GM12878 (cell line): ENCODE results near the gene DENND1C. TPM values are rescaled to one million over a fixed set of nuclear protein-coding genes. Genes with fewer than 3 reads are reported as not detected.

ENCODE experiments used
- ATAC-seq: fragments of 200-7000 bp; cut with Tn5 transposase; 3 replicates; pipeline ENCODE4 v1.9.1; 2020; ENCODE audit warnings: mild to moderate bottlenecking, moderate library complexity
- BruUV-seq: library from RNA; stranded (reverse); fragments of 400-500 nt; replicated peaks from 2 replicates; lab custom pipeline; 2021; lab: Mats Ljungman, UMichigan
- CTCF ChIA-PET: fragments of 300-600 bp; sonication (Branson Sonifier 250); formaldehyde crosslinking; extraction: SDS; loops from one replicate; lab custom pipeline; 2021; ENCODE audit warnings: inconsistent platforms; lab: Yijun Ruan, JAX
- POLR2A ChIA-PET: fragments of 350-600 bp; formaldehyde crosslinking; extraction: SDS; loops from one replicate; lab custom pipeline; 2021; ENCODE audit warnings: inconsistent platforms; lab: Charles Lee
- RAD21 ChIA-PET: fragments of 300-600 bp; sonication (Branson Sonifier 250); formaldehyde crosslinking; loops from one replicate; lab custom pipeline; 2023; ENCODE audit warnings: antibody characterized with exemption; ENCODE audit not compliant: unreplicated experiment; lab: Charles Lee
- SMC1A ChIA-PET: fragments of 300-600 bp; sonication (Branson Sonifier 250); formaldehyde crosslinking; loops from one replicate; lab custom pipeline; 2023; ENCODE audit not compliant: unreplicated experiment, uncharacterized antibody; lab: Charles Lee
- DNase-seq: peaks from one replicate; pipeline ENCODE4 v3.0.0-alpha.2; 2011; ENCODE audit warnings: low read depth, low spot score
- FAIRE-seq: peaks from 3 replicates; lab custom pipeline; 2011; peaks lifted over from hg19 to GRCh38; lab: Jason Lieb, UNC
- H2AFZ ChIP-seq: 2 replicates; pipeline ENCODE4 v1.6.0; 2011; ENCODE audit warnings: low read depth, low read length, control low read depth; ENCODE audit not compliant: control insufficient read depth
- H3K27ac ChIP-seq: 2 replicates; pipeline ENCODE4 v1.5.1; 2011; ENCODE audit warnings: control low read depth; ENCODE audit not compliant: control insufficient read depth, insufficient read depth
- H3K27me3 ChIP-seq, 2 experiments: replicated peaks in 1 of 2; 2 replicates each; pipeline versions ENCODE4 v1.6.0 to v1.6.1; 2011; ENCODE audit warnings: low read length in 1 of 2; ENCODE audit not compliant: control insufficient read depth in 2 of 2, insufficient read depth in 2 of 2
- H3K36me3 ChIP-seq, 2 experiments: 2 replicates each; pipeline ENCODE4 v1.5.1; 2011; ENCODE audit warnings: low read length in 1 of 2; ENCODE audit not compliant: control insufficient read depth in 2 of 2, insufficient read depth in 2 of 2
- H3K4me1 ChIP-seq: 2 replicates; pipeline ENCODE4 v1.6.1; 2011; ENCODE audit warnings: mild to moderate bottlenecking, low read length, moderate library complexity, mixed read lengths; ENCODE audit not compliant: control insufficient read depth, insufficient read depth
- H3K4me2 ChIP-seq: 2 replicates; pipeline ENCODE4 v1.6.0; 2011; ENCODE audit warnings: control low read depth; ENCODE audit not compliant: control insufficient read depth, insufficient read depth
- H3K4me3 ChIP-seq: fragments of 200-600 bp; sonication (generic); 2 replicates; pipeline ENCODE4 v1.5.1; 2016
- H3K79me2 ChIP-seq: 2 replicates; pipeline ENCODE4 v1.6.0; 2011; ENCODE audit warnings: low read length; ENCODE audit not compliant: control insufficient read depth, insufficient read depth
- H3K9ac ChIP-seq: 2 replicates; pipeline ENCODE4 v1.8.0; 2011; ENCODE audit warnings: low read length, control low read depth, mixed read lengths; ENCODE audit not compliant: control insufficient read depth, insufficient read depth
- H3K9me3 ChIP-seq: replicated peaks from 3 replicates; pipeline ENCODE4 v1.5.1; 2011; ENCODE audit warnings: mild to moderate bottlenecking, low read length; ENCODE audit not compliant: control insufficient read depth, insufficient read depth
- H4K20me1 ChIP-seq: 2 replicates; pipeline ENCODE4 v1.6.0; 2011; ENCODE audit not compliant: control insufficient read depth, insufficient read depth
- ASH2L ChIP-seq: fragments of 300-600, 200-600 bp; sonication (generic); IDR thresholded peaks from 2 replicates; pipeline ENCODE4 v1.6.1; 2017; ENCODE audit warnings: low read depth, mild to moderate bottlenecking, borderline replicate concordance
- CHD4 ChIP-seq: fragments of 200-600 bp; sonication (generic); IDR thresholded peaks from 2 replicates; pipeline ENCODE4 v1.6.1; 2016; ENCODE audit warnings: mild to moderate bottlenecking
- FOXM1 ChIP-seq: IDR thresholded peaks from 2 replicates; pipeline ENCODE4 v1.6.1; 2012; ENCODE audit warnings: low read depth, mild to moderate bottlenecking, inconsistent platforms, low read length, moderate library complexity
- KLF5 ChIP-seq: fragments of 450-650 bp; IDR thresholded peaks from 2 replicates; pipeline ENCODE4 v1.6.1; 2014; ENCODE audit warnings: mild to moderate bottlenecking; ENCODE audit not compliant: partially characterized antibody
- PBX3 ChIP-seq: IDR thresholded peaks from 2 replicates; pipeline ENCODE4 v1.6.1; 2011; ENCODE audit warnings: mild to moderate bottlenecking, low read depth, low read length, moderate library complexity; ENCODE audit not compliant: insufficient replicate concordance
- POU2F2 ChIP-seq: IDR thresholded peaks from 3 replicates; pipeline ENCODE4 v1.6.1; 2011; ENCODE audit warnings: low read depth, mild to moderate bottlenecking, low read length, borderline replicate concordance
- RAD51 ChIP-seq: fragments of 450-650 bp; IDR thresholded peaks from 2 replicates; pipeline ENCODE4 v1.6.1; 2016; ENCODE audit warnings: moderate library complexity, mild to moderate bottlenecking, inconsistent platforms
- SRF ChIP-seq, 2 experiments: IDR thresholded peaks; 2 replicates each; pipeline ENCODE4 v1.6.1; 2011; ENCODE audit warnings: low read depth in 2 of 2, low read length in 2 of 2, mild to moderate bottlenecking in 1 of 2, moderate library complexity in 1 of 2
- STAT1 ChIP-seq: fragments of 450-650 bp; conservative IDR thresholded peaks from 2 replicates; pipeline ENCODE4 v1.6.1; 2014; ENCODE audit warnings: antibody characterized with exemption, mild to moderate bottlenecking
- SUPT20H ChIP-seq: IDR thresholded peaks from 2 replicates; pipeline ENCODE4 v1.6.1; 2011; ENCODE audit warnings: low read depth, mild to moderate bottlenecking, low read length, moderate library complexity, borderline replicate concordance; ENCODE audit not compliant: control insufficient read depth
- ZBED1 ChIP-seq: IDR thresholded peaks from 2 replicates; pipeline ENCODE4 v1.6.1; 2016; ENCODE audit warnings: borderline replicate concordance
- ZZZ3 ChIP-seq: IDR thresholded peaks from 2 replicates; pipeline ENCODE4 v1.6.1; 2011; ENCODE audit warnings: low read depth; ENCODE audit not compliant: control insufficient read depth, insufficient read length
- WGBS: methylation state at CpG from one replicate; pipeline ENCODE4 v1.1.6; 2016; ENCODE audit warnings: low lambda C conversion rate; ENCODE audit not compliant: insufficient replicate concordance, insufficient coverage; ENCODE audit errors: missing lambda C conversion rate; 5-methylcytosine and 5-hydroxymethylcytosine counted together
- in situ Hi-C: fragments of 300-500 bp; cut with MboI; formaldehyde crosslinking; loops from 9 replicates; pipeline ENCODE4 v1.14.3; 2018; ENCODE audit warnings: mixed read lengths
- intact Hi-C: fragments of 100-400 bp; cut with micrococcal nuclease; formaldehyde crosslinking; loops from one replicate; pipeline ENCODE4 v1.14.2; 2022; ENCODE audit not compliant: unreplicated experiment
- polyA plus RNA-seq, 11 experiments: library from polyadenylated mRNA; depleted of rRNA in 4 of 11; unstranded in 6 of 11; stranded (reverse) in 5 of 11; fragments of >200 nt; fragmentation: Nextera tagmentation in 4 of 11; fragmentation: Illumina TruSeq in 1 of 11; extraction: Ambion mirVana in 4 of 11; extraction: Trizol in 1 of 11; gene quantifications; 1 replicate in 1 of 11; 2 replicates in 10 of 11; pipeline versions ENCODE4 v1.2.1 to v1.2.3, GENCODE V29; 2011 to 2016; ENCODE audit warnings: inconsistent platforms in 2 of 11, missing spikeins in 2 of 11, low read depth in 1 of 11
- total RNA-seq, 4 experiments: library from RNA; depleted of rRNA in 3 of 4; stranded (reverse); fragments of >200 nt in 3 of 4; fragmentation: Illumina TruSeq in 1 of 4; extraction: Trizol in 1 of 4; gene quantifications; 2 replicates each; pipeline versions ENCODE4 v1.2.1 to v1.2.3, GENCODE V29; 2013 to 2021
- TF ChIP-seq, protein P1 (sequence below): fragments of 450-650 bp; IDR thresholded peaks from 2 replicates; pipeline ENCODE4 v1.6.1; 2017; ENCODE audit warnings: mild to moderate bottlenecking, moderate library complexity
- TF ChIP-seq, protein P2 (sequence below): fragments of 450-650 bp; IDR thresholded peaks from 2 replicates; pipeline ENCODE4 v1.6.1; 2018; ENCODE audit warnings: borderline replicate concordance, mild to moderate bottlenecking; ENCODE audit not compliant: partially characterized antibody
- TF ChIP-seq, protein P3 (sequence below): IDR thresholded peaks from 2 replicates; pipeline ENCODE4 v1.6.1; 2011; ENCODE audit warnings: borderline replicate concordance, low read depth, mild to moderate bottlenecking, moderate library complexity, low read length; ENCODE audit not compliant: insufficient read depth, poor library complexity, severe bottlenecking

The DENND1C gene
- total and polyA plus RNA-seq, 10 of the 15 experiments (the other 5 are each of a cell fraction or from before 2014, with no cell fraction given) = 2.4 to 54.3 (median 32.7) TPM

- peaks cover 8 to 17% of the 10 kb centered on the region in 2 experiments; a peak in 3 of 4 replicates for H3K36me3 ChIP-seq
- no peak overlapping the region for H2AFZ ChIP-seq
- no peak overlapping the region for H3K4me3 ChIP-seq
- H3K4me1 ChIP-seq = peaks cover 10% of the 10 kb centered on the region
- no peaks in the 10 kb centered on the region for H3K27me3 ChIP-seq
- peaks cover 16% of the 10 kb centered on the region for H3K79me2 ChIP-seq
- H3K9ac ChIP-seq = no peak overlapping the region
- no peak for ATAC-seq
- ChIA-PET SMC1A (no interaction called here), CTCF (no interaction called here), POLR2A (interaction anchor here (0.6 to 1.0 kb wide), 2 partner anchors 11 to 50 kb away, joined by 4 read pairs; no protein-coding TSS in a partner anchor), RAD21 (no interaction called here)
- BruUV-seq = no TSS peak
- no peak overlapping the region for H3K4me2 ChIP-seq
- FAIRE-seq = no peak
- no peaks in the 10 kb centered on the region; the same call in 2 of the 3 replicates for H3K9me3 ChIP-seq
- no peak overlapping the region for H3K27ac ChIP-seq
- 92% methylated on average over 13 of the region's 13 CpGs for WGBS
- H4K20me1 ChIP-seq = no peaks in the 10 kb centered on the region
- in situ Hi-C loops = no loop called here
- intact Hi-C loops = no loop called here
- no peak for DNase-seq
- TF ChIP-seq FOXM1 (no peak), KLF5 (no peak), STAT1 (no peak), POU2F2 (no peak), ZBED1 (no peak), SRF (IDR thresholded peaks at IDR 0.05; ENCODE audit: low read depth in 2 of 2, low read length in 2 of 2) (no peak), RAD51 (no peak), ZZZ3 (no peak), PBX3 (no peak), SUPT20H (no peak), ASH2L (no peak), CHD4 (no peak)
- TF ChIP-seq, protein P1, sequence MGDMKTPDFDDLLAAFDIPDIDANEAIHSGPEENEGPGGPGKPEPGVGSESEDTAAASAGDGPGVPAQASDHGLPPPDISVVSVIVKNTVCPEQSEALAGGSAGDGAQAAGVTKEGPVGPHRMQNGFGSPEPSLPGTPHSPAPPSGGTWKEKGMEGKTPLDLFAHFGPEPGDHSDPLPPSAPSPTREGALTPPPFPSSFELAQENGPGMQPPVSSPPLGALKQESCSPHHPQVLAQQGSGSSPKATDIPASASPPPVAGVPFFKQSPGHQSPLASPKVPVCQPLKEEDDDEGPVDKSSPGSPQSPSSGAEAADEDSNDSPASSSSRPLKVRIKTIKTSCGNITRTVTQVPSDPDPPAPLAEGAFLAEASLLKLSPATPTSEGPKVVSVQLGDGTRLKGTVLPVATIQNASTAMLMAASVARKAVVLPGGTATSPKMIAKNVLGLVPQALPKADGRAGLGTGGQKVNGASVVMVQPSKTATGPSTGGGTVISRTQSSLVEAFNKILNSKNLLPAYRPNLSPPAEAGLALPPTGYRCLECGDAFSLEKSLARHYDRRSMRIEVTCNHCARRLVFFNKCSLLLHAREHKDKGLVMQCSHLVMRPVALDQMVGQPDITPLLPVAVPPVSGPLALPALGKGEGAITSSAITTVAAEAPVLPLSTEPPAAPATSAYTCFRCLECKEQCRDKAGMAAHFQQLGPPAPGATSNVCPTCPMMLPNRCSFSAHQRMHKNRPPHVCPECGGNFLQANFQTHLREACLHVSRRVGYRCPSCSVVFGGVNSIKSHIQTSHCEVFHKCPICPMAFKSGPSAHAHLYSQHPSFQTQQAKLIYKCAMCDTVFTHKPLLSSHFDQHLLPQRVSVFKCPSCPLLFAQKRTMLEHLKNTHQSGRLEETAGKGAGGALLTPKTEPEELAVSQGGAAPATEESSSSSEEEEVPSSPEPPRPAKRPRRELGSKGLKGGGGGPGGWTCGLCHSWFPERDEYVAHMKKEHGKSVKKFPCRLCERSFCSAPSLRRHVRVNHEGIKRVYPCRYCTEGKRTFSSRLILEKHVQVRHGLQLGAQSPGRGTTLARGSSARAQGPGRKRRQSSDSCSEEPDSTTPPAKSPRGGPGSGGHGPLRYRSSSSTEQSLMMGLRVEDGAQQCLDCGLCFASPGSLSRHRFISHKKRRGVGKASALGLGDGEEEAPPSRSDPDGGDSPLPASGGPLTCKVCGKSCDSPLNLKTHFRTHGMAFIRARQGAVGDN = no peak
- TF ChIP-seq, protein P2, sequence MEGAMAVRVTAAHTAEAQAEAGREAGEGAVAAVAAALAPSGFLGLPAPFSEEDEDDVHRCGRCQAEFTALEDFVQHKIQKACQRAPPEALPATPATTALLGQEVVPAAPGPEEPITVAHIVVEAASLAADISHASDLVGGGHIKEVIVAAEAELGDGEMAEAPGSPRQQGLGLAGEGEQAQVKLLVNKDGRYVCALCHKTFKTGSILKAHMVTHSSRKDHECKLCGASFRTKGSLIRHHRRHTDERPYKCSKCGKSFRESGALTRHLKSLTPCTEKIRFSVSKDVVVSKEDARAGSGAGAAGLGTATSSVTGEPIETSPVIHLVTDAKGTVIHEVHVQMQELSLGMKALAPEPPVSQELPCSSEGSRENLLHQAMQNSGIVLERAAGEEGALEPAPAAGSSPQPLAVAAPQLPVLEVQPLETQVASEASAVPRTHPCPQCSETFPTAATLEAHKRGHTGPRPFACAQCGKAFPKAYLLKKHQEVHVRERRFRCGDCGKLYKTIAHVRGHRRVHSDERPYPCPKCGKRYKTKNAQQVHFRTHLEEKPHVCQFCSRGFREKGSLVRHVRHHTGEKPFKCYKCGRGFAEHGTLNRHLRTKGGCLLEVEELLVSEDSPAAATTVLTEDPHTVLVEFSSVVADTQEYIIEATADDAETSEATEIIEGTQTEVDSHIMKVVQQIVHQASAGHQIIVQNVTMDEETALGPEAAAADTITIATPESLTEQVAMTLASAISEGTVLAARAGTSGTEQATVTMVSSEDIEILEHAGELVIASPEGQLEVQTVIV = no peak
- TF ChIP-seq, protein P3, sequence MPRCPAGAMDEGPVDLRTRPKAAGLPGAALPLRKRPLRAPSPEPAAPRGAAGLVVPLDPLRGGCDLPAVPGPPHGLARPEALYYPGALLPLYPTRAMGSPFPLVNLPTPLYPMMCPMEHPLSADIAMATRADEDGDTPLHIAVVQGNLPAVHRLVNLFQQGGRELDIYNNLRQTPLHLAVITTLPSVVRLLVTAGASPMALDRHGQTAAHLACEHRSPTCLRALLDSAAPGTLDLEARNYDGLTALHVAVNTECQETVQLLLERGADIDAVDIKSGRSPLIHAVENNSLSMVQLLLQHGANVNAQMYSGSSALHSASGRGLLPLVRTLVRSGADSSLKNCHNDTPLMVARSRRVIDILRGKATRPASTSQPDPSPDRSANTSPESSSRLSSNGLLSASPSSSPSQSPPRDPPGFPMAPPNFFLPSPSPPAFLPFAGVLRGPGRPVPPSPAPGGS = no peak
Measured at GRCh38 chr19:6478815-6479214, 2.8 kb downstream of the DENND1C start.
